GM18907 (cell line): Measurements from ENCODE around the gene C6orf132.
"Not testable (repeated sequence)": the region's sequence is repeated elsewhere in the genome, so short reads cannot be mapped to it uniquely, and the experiment has no call there.

Source experiments
- ATAC-seq: cut with Tn5 transposase; IDR thresholded peaks from one replicate; pipeline ENCODE4 v1.9.1; 2021; ENCODE audit warnings: mild to moderate bottlenecking, moderate library complexity; ENCODE audit not compliant: unreplicated experiment

Gene C6orf132

DNA sequence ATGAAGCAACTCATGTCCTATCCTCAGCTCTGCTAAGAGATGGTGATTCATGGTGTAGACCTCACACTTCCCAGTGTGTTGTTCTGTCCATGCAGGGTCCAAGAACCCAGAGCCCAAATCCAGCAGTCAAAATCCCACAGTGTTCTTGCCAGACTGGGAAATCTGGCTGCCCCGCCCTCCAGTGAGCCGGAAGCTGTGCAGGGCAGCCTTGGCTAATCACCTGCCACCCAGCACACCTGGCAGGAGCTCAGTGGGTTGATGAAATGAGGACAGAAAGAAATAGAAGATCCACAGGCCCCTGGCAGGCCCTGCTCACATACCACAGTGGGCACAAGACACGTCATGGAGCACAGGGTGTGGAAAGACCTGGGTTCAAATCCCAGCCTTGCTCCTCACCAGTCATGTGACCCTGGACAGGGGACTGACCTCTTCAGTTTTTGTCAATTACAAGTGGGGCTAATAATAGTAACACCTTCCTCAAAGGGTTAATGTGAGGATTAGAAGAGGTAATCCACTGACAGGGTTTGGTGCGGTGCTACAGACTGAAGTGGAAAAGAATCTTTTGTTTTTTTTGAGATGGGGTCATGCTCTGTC, 17.1 kb upstream of the C6orf132 start:
- no peak for ATAC-seq

DNA sequence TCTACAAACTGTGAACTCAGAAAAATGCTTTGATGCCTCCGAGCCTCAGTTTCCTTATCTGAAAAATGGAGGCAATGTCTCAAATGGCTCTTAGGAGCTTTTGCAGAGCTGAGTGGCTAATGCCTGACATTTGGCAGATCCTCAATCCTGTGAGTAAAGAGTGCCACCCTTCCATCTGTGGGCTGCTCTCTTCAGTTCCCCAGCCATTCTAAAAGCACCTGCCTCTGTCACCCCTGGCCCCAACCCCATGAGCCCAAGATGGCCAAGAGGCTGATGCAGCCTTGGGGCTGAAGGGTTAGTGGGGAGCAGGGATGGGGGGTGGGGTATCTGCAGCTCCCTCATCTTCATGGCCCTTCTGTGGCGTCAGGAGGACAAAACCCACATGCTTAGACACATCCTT, 16.2 kb upstream of the C6orf132 start:
- no peak for ATAC-seq

DNA sequence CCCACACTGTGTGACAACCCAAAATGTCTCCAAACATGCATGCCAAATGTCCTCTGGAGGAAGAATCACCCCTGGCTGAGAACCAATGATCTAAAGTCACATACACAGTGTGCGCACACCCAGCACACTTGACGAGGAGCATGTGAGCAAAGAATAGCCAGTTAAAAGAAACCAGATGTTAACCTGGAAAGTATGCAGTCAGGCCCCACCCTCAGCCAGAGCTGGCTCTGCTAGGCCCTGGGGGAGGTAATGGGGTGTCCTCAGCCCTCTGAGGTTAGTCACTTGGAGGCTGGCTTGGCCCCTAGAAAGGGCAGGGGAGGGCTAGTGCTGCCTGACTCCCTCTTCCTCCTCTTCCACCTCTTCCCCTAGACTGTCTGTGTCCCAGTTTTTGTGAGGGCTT, 15.6 kb upstream of the C6orf132 start:
- no peak for ATAC-seq

- ATAC-seq = no peak
These were observed 14.2 kb upstream of the C6orf132 start for GRCh38 chr6:42156638-42157037.

GRCh38 chr6:42155293-42155692, 12.9 kb upstream of the C6orf132 start:
- ATAC-seq = no peak

DNA sequence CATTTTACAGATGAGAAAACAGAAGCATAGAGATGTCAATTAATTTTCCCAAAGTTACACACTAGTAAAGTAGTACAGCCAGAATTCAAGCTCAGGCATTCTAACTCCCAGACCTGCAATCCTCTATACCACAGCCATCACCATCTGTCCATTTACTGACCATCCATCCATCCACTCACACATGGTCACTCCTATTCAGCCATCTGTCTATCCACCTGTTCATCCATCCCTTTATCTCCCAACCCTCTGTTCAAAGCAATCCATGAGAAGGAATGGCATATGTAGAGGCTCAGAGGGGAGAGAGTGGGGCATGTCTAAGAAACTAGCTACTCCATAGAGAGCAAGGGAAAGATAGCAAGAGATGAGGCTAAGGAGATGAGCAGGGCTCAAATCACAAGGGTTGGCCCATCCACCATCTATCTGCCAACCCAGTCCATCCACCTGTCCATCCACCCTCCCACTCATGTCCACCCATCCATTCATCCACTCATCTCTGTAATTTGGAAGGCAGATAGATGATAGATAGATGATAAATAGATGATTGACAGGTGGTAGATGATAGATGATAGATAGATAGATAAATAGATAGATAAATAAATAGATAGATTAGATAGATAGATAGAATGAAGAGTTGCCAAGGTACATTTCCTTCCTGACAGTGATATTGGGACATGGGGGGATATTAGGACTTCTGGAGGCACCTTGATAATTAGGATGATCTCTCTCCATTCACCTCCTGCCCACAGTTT, 12.2 kb upstream of the C6orf132 start:
- ATAC-seq = no peak

- no peak for ATAC-seq
These were observed 11.5 kb upstream of the C6orf132 start for GRCh38 chr6:42153921-42154320.

DNA sequence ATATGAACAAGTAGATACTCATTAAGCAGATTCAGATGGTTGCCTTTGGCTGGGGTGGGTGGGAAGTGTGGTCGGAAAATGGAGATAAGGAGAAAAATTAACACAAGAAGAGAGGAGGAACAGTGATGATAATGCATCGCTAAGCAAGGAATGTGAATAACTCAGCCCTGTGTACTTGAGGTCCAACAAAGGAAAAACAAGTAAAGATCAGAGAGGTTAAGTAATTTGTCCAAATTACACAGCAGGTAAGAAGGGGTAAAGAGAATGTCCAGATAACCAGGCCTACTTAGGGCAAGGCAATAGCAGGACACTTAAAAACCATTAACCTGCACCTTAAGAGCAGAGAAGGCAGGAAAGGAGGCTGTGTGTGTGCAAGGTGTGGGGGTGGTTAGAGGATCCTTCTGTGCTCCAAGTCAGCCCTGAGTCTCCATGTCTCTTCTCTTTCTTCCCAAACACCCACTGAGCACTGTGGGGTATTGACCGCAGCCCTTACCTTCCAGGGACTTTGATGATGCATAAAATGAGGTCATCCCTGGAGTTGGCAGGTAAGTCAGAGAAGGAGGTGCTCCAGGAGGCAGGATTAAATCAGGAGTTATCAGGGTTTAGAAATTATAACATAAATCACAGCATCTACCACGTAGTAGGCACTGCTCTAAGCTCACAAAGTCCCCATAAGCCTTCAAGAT, 10.3 kb upstream of the C6orf132 start:
- ATAC-seq = not testable (repeated sequence)

GRCh38 chr6:42152024-42152423, 9.6 kb upstream of the C6orf132 start:
- no peak for ATAC-seq

GRCh38 chr6:42150254-42150653, 7.8 kb upstream of the C6orf132 start:
- no peak for ATAC-seq

GRCh38 chr6:42148058-42148457, 5.6 kb upstream of the C6orf132 start:
- ATAC-seq = no peak

DNA sequence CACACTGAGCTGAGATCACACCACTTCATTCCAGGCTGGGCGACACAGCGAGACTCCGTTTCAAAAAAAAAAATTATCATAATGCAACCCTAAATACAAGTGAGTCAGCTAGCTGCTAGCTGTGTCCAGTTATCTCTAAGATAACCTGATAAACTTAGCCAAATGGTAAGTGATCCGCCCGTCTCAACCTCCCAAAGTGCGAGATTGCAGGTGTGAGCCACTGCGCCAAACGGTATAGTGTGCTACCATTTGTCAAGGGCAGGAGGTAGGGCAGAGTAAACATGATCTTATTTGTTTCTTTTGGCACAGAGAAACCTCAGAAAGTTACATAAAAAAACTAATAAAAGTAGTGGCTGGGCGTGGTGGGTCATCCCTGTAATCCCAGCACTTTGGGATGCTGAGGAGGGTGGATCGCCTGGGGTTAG, 4.7 kb upstream of the C6orf132 start:
- ATAC-seq = no peak

GRCh38 chr6:42141603-42142117, 760 bp downstream of the C6orf132 start:
- ATAC-seq = no peak

DNA sequence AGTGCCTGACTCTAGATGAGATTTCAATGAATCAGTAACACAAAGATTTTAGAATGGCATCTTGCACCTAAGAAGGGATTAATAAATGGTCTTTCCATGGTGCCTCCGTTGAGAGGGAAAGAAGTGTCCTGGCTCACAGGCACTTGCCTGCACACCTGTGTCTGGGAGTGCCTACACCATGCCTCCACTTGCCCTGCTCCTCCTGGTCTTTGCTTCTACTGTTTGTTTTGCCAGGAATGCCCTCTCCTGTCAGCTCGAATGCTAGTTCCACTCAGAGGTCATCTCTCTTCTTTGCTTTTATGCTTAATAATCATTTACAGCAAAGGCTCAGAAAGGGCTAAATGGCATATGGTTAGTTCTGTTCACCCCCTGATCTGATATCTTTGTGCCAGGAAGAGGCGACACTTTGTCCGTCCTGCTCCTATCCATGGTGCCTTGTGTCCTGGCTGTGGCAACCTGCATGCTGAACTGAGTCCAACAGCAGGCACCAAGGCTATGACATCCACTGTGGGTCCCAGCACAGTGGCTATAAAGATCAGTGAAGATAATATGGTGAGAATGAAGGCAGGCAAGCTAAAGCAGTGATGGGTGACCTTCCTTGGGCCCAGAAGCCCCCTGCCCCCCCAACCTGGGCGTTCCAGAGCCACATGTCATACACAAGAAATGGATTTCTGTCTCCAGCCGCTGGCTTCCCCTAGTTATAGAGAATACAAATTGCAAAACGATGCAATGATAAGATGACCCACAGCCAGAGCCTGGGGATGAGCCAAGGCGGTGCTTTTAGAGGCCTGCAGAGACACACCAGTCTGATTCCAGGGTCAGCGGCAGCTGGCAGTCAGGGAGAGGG, 1.4 kb downstream of the C6orf132 start:
- no peak for ATAC-seq

GRCh38 chr6:42140032-42140431, 2.4 kb downstream of the C6orf132 start:
- no peak for ATAC-seq

DNA sequence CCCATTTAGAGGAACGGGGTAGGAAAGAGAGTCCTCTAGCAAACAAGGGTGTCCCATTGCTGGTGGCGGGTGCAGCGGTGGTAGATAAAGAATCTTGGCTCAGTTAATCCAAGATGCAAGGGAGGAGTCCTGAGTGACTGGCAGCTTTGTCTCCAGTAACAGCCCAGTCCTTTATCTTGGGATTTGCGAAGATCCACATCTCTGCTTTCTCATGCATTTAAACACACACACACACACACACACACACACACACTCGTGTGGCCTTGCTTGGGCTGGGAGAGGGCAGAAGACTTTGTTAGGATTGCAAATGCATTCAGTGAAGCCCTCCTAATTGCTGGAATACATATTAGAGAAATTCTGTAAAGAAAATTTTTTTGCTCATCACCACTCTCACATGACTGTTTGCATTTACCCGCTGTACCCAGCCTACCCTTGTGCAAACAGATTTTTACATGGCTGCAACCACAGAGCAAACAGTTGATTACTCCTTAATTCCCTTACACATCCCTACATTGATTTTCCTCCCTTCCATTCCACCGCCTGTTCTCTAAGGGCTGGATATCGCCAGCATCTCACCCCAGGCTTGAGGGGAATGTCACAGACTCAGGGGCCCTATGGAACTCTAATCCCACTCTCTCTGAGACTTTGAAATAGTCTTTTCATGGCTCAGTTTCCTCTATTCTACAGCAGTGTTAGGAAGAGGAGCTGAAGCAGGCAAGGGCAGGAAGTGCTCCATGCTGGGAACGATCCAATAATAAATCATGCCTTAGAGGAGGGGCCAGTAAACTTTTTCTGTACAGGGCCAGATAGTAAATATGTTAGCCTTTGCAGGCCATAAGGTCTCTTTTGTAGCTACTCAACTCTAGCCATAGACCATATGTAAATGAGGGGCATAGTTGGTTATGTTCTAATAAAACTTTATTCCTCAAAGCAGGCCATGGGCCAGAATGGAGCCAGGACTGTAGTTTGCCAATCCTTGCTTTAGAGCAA, 3.5 kb downstream of the C6orf132 start:
- no peak for ATAC-seq

- ATAC-seq = no peak
These were observed 4.2 kb downstream of the C6orf132 start for GRCh38 chr6:42138190-42138589.

GRCh38 chr6:42137194-42137753, 5.1 kb downstream of the C6orf132 start:
- ATAC-seq = no peak

- ATAC-seq = no peak
These were observed 5.8 kb downstream of the C6orf132 start for GRCh38 chr6:42136508-42137193.
